Subcutaneous abdominal adipose tissue (tissue), 5 donors: ENCODE measurements around the gene CCDC85C.

Experiments used
- H3K27ac ChIP-seq: one replicate; pipeline ENCODE4 v1.7.0; 2013; ENCODE audit warnings: low read depth, mild to moderate bottlenecking, inconsistent platforms, low read length, moderate library complexity
- H3K27me3 ChIP-seq, 5 donors: one replicate each; pipeline ENCODE4 v1.7.0; 2013; ENCODE audit warnings: low read length in 5 of 5, inconsistent platforms in 1 of 5; ENCODE audit not compliant: control insufficient read depth in 5 of 5, insufficient read depth in 4 of 5
- H3K36me3 ChIP-seq, 5 donors: one replicate each; pipeline ENCODE4 v1.7.0; 2013; ENCODE audit warnings: low read length in 5 of 5; ENCODE audit not compliant: control insufficient read depth in 5 of 5, insufficient read depth in 5 of 5
- H3K4me1 ChIP-seq, 5 donors: one replicate each; pipeline ENCODE4 v1.7.0; 2013; ENCODE audit warnings: low read length in 5 of 5, mild to moderate bottlenecking in 3 of 5, moderate library complexity in 1 of 5; ENCODE audit not compliant: control insufficient read depth in 5 of 5, insufficient read depth in 5 of 5
- H3K4me3 ChIP-seq, 5 donors: one replicate each; pipeline ENCODE4 v1.7.0; 2013; ENCODE audit warnings: low read length in 5 of 5, low read depth in 1 of 5
- H3K9ac ChIP-seq, 5 donors: one replicate each; pipeline ENCODE4 v1.7.0; 2013; ENCODE audit warnings: low read length in 5 of 5, mild to moderate bottlenecking in 4 of 5, moderate library complexity in 3 of 5
- H3K9me3 ChIP-seq, 5 donors: one replicate each; pipeline ENCODE4 v1.7.0; 2013; ENCODE audit warnings: low read length in 5 of 5; ENCODE audit not compliant: control insufficient read depth in 5 of 5
- donor health status: healthy.
- donor health status: healthy.
- donor health status: healthy.
- donor health status: healthy.
- donor health status: healthy.

Gene CCDC85C

DNA sequence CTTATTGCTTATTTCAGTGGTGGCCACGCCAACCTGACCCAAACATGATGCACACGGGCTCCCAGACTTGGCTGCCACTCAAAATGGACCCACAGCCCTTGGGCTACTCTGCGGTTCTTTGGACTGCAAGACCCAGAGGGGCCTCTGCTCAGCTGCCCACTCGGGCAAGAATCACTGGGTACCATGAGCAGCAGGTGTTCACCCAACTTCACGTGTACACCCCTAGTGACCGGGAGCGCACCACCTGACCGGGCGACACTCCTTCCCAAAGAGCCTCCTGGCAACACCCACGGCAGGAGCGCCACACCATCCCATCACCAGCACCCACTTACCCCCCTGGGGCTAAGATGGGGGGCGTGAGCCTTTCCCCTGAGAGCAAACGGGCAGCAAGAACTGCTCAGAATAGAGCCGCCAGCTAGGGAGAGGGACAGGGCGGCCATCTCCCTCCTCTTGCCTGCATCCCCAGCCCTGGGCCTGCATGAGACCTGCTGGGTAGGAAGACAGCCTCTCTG lies 90.8 kb downstream of the CCDC85C start:
- Histone ChIP-seq H3K36me3 (peaks cover 2 to 58% (median 36%) of the 10 kb centered on the region in 5 donors), H3K27ac (no peak overlapping the region), H3K9me3 (no peaks in the 10 kb centered on the region), H3K27me3 (no peaks in the 10 kb centered on the region), H3K4me3 (no peak overlapping the region), H3K4me1 (peaks cover 0 to 12% (median 11%) of the 10 kb centered on the region in 5 donors), H3K9ac (no peak overlapping the region)

DNA sequence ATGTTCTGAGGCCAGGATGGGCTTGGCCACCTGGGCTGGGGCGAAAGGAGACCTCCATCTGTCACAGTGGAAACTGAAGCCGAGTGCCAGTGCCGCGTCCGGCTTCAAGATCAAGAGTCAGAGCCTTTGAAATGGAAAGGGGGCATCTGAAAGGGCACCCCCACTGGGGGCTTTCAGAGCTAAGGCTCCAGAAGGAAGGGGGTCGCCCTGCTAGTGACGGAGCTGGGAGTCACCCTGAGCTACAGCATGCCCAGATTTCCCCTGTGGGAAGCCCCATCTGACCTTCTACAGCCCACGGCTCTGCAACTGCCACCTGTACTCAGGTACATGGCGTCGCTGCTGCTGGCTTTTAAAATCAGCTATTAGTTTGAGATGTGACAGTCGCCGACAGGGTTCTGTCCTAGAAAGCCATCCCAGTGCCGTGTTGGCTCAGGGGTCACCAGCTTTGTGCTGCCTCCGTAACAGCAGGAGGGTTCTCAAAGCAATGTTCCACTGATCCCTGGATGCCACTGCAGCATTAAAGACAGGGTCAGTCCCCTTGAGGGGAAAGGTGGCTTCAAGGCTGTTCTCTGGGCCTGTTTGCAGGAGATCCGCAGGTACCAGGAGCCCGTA lies 91.3 kb downstream of the CCDC85C start:
- Histone ChIP-seq H3K36me3 (peaks cover 2 to 64% (median 42%) of the 10 kb centered on the region in 5 donors), H3K4me3 (no peak overlapping the region), H3K27ac (no peak overlapping the region), H3K4me1 (peaks cover 0 to 12% (median 11%) of the 10 kb centered on the region in 5 donors), H3K9me3 (no peaks in the 10 kb centered on the region), H3K27me3 (no peaks in the 10 kb centered on the region), H3K9ac (no peak overlapping the region)

DNA sequence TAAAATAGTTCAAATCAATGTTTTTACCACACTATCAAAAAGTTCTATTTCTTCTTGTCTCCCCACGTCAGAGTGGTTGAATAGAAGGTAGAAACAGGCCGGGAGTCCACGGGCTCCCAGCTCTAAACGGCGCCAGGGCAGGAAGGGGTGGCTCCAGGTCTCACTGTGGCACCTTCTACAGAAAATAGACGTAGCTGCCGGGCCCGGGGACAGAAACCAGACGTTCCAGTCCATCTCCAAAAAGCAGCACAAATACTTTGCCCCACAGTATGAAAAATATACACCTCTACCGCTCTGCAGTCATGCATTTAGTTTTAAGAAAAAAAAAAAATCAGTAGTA lies 91.9 kb downstream of the CCDC85C start:
- Histone ChIP-seq H3K36me3 (peaks cover 2 to 70% (median 47%) of the 10 kb centered on the region in 5 donors), H3K9ac (no peak overlapping the region), H3K27me3 (no peaks in the 10 kb centered on the region), H3K27ac (no peak overlapping the region), H3K4me3 (no peak overlapping the region), H3K9me3 (no peaks in the 10 kb centered on the region), H3K4me1 (peaks cover 0 to 12% (median 11%) of the 10 kb centered on the region in 5 donors)

DNA sequence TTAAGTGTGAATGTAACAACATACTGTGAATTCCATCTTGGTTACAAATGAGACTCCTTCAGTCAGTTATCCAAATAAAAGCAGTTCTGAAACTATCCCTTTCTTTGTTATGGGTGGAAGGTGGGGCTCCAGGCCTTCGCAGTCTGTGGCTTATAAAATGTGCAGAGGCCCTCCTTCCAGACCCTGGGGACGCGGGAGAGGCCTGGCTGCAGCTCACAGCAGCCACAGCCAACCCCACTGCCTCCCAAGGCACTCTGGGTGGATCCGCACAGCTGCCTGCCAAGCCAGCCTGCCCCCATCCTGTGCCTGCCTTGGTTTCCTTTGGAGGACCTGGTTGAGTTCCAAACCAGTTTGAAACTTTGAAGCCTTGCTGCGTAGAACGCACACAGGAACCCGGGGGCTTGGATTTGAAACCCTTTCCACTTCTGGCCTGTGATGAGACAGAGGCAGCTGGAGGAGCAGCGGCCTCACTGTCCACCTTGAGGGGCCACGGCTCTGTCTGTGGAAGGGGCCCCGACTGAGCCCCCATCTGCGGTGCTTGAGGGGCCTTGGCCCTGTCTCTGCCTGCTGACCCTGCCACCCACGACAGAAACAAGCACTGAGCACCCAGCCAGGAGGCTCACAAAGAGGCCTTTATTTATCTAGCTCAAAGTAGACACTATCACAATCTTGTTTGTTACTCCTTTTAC lies 92.4 kb downstream of the CCDC85C start:
- H3K9ac ChIP-seq: no peak overlapping the region
- no peaks in the 10 kb centered on the region for H3K27me3 ChIP-seq
- H3K4me1 ChIP-seq: peaks cover 0 to 12% (median 11%) of the 10 kb centered on the region in 5 donors
- no peaks in the 10 kb centered on the region for H3K9me3 ChIP-seq
- H3K4me3 ChIP-seq: no peak overlapping the region
- H3K36me3 ChIP-seq: peaks cover 2 to 75% (median 53%) of the 10 kb centered on the region in 5 donors
- no peak overlapping the region for H3K27ac ChIP-seq

DNA sequence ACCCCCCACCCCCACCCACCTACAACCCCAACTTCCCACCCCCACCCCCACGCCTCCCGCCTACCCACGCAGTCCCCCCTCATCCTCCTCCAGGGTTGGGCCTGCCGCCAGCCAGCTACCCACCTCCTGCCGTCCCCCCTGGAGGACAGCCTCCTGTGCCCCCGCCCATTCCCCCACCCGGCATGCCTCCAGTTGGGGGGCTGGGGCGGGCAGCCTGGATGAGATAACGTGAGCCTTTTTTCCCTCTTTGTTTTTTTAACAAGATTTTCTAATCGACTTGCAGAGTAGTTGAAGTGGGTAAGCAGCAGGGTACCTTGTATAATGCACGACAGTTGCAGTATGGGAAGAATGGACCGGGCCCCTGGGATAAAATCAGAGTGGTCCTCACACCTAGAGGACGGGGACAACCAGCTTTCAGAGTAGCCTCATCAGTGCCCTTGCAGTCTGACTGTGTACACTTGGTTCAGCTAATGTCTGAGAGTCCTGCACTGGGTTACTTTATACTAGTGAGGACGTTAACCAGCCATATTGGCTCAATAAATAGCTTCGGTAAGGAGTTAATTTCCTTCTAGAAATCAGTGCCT lies 93.4 kb downstream of the CCDC85C start:
- peaks cover 0 to 12% (median 11%) of the 10 kb centered on the region in 5 donors for H3K4me1 ChIP-seq
- no peak overlapping the region for H3K9ac ChIP-seq
- H3K36me3 ChIP-seq: peaks cover 2 to 84% (median 62%) of the 10 kb centered on the region in 5 donors
- no peak overlapping the region for H3K27ac ChIP-seq
- no peaks in the 10 kb centered on the region for H3K27me3 ChIP-seq
- no peak overlapping the region for H3K4me3 ChIP-seq
- H3K9me3 ChIP-seq: no peaks in the 10 kb centered on the region

DNA sequence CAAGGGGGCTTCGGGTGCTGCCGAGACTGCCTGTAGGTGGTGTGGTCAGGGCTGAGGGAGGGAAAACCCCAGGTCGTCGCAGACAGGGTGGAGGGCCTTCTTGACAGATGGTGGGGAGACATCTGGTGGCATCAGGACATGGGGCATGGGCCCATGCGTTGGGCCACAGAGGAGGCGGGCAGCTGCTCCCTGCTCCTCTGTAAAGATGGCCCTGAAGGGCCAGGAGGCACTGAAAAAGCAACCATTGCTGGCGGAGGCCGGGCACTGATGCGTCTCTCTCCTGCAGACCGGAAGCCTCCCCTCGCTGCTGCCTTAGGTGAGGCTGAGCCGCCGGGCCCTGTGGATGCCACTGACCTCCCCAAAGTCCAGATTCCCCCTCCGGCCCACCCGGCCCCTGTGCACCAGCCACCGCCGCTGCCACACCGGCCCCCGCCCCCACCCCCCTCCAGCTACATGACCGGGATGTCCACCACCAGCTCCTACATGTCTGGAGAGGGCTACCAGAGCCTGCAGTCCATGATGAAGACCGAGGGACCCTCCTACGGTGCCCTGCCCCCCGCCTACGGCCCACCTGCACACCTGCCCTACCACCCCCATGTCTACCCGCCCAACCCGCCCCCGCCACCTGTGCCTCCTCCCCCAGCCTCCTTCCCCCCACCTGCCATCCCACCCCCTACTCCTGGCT lies 94.0 kb downstream of the CCDC85C start:
- peaks cover 3 to 87% (median 68%) of the 10 kb centered on the region in 5 donors for H3K36me3 ChIP-seq
- H3K9me3 ChIP-seq: no peaks in the 10 kb centered on the region
- H3K9ac ChIP-seq: no peak overlapping the region
- H3K27ac ChIP-seq: no peak overlapping the region
- H3K4me3 ChIP-seq: no peak overlapping the region
- no peaks in the 10 kb centered on the region for H3K27me3 ChIP-seq
- peaks cover 0 to 12% (median 11%) of the 10 kb centered on the region in 5 donors for H3K4me1 ChIP-seq

DNA sequence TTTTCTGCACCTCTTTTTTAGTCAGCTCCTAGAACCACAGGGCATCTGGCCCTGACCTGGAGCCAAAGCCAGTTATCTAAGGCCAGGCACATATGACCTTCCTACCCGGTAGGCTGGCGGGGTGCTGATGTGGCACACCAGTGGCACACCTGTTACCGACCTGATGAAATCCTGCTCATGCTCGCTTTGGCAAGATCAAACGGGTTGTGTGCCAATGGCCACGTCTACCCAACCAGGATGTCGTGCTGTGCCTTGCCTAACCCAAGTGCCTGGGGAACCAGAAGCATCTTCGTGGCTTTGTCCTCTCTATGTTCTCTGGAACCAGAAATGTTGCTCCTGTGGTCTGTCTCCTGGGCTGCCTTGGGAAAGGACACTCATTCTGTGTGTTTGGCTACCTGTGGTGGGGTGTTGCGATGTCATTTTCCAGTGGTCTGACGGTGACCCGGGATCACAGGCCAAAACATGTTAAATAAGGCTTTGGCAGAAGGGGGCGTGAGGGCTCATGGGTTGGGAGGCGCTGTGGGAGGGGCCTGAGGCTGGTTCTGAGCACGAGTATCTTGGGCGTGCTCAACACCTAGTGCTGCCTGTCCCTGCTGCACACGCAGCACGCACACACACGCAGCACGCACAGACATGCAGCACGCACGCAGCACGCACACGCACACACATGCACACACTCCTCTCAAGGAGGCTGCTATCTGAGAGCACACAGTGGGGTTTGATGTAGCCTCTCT lies 94.9 kb downstream of the CCDC85C start:
- H3K4me3 ChIP-seq: no peak overlapping the region
- H3K36me3 ChIP-seq: peaks cover 7 to 88% (median 73%) of the 10 kb centered on the region in 5 donors
- no peaks in the 10 kb centered on the region for H3K27me3 ChIP-seq
- H3K9me3 ChIP-seq: no peaks in the 10 kb centered on the region
- no peak overlapping the region for H3K27ac ChIP-seq
- no peak overlapping the region for H3K9ac ChIP-seq
- peaks cover 0 to 12% (median 11%) of the 10 kb centered on the region in 5 donors for H3K4me1 ChIP-seq

DNA sequence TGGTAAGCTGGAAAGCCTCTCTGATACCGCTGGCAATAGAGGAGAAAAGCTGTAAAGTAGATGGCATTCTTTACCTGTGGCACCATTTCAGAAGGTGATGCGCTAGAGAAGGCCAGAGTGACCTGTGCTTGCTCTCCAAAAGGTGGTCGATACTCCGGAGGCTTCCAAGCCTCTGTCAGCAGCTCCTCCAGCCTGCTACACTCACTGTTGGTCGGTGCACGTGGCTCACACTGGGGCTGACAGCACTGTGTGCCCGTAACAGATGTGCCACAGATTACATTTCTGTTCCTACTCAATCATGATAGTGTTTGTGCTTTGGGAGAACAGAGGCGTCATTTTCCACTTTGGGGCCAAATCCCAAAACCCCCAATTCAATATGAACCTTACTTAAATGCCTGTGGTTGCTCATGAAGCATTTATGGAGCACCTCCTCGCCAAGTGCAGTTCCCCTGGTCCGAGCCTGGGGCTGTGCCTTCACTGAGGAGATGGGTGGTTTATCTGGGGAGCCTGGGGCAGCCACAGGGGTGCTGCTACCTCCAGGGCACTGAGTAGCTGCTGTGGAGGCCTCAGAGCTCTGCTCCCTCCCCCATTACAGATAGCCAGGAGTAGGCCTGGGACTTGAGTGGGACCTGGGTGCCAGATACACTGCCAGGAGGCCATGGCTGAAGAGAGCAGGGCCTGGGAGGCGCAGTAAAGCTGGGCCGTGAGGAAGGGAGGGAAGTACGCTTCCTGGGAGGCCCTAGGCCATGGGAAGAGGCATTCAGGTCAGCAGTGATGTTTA lies 96.0 kb downstream of the CCDC85C start:
- Histone ChIP-seq H3K36me3 (peaks cover 12 to 88% (median 75%) of the 10 kb centered on the region in 5 donors), H3K9me3 (no peaks in the 10 kb centered on the region), H3K27me3 (no peaks in the 10 kb centered on the region), H3K9ac (no peak overlapping the region), H3K4me3 (no peak overlapping the region), H3K4me1 (peaks cover 0 to 12% (median 11%) of the 10 kb centered on the region in 5 donors), H3K27ac (no peak overlapping the region)

DNA sequence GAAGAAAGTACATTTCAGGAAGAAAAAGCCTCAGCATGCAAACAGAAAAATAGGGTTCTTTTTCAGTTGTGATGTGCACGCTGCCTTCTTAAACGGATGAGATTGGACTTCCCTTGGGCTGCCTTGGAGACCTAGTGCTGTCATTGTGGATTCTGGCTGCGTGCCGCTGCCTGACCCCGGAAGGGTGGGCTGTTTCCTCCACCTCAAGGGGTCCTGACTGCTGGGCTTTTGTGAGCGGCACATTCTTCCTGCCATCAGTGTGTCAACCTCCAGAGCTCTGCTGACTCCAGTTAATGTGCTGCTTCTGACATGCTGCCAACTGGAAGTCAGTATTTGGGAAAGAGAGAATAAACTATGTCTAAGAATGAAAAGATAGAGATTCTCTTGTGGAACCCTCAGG lies 97.7 kb downstream of the CCDC85C start:
- no peak overlapping the region for H3K4me3 ChIP-seq
- peaks cover 0 to 8% (median 6%) of the 10 kb centered on the region in 5 donors for H3K4me1 ChIP-seq
- H3K36me3 ChIP-seq: peaks cover 20 to 93% (median 88%) of the 10 kb centered on the region in 5 donors
- no peaks in the 10 kb centered on the region for H3K9me3 ChIP-seq
- H3K9ac ChIP-seq: no peak overlapping the region
- H3K27me3 ChIP-seq: no peaks in the 10 kb centered on the region
- H3K27ac ChIP-seq: no peak overlapping the region
